Measurements from ENCODE around the gene OR8D1. TPM values are rescaled to one million over a fixed set of nuclear protein-coding genes. Genes with fewer than 3 reads are reported as not detected.

The OR8D1 gene
- total RNA-seq = not detected

- DNase-seq = no peak
- Mint-ChIP-seq H3K27ac (no peak within 1 kb of the TSS), H3K36me3 (ENCODE audit: low read depth) (no peaks in the 10 kb centered on the region), H3K9me3 (ENCODE audit: low read depth) (no peaks in the 10 kb centered on the region), H3K4me3 (no peak within 1 kb of the TSS), H3K27me3 (peaks cover 4% of the 10 kb centered on the region), H3K4me1 (no peaks in the 10 kb centered on the region)
- ChIA-PET POLR2A (no interaction called here), CTCF (no interaction called here)
- ATAC-seq = no peak
- intact Hi-C loops (cut with DNase I, micrococcal nuclease) = no loop called here
Observed at GRCh38 chr11:124313849-124314248, at the start of gene OR8D1. Gene OR8D1, minus strand, starts transcription at chr11:124313949. Its CDS starts 3,183 bp downstream, at chr11:124310766.

GRCh38 chr11:124359566-124359965, 45.8 kb upstream of the OR8D1 start:
- POLR2A ChIA-PET = no interaction called here
- intact Hi-C loops (cut with DNase I, micrococcal nuclease) = no loop called here
- Mint-ChIP-seq H3K36me3 (ENCODE audit: low read depth) (no peaks in the 10 kb centered on the region), H3K4me3 (no peak overlapping the region), H3K4me1 (no peaks in the 10 kb centered on the region), H3K9me3 (ENCODE audit: low read depth) (peaks cover 3% of the 10 kb centered on the region), H3K27me3 (peaks cover 2% of the 10 kb centered on the region), H3K27ac (no peak overlapping the region)
- CTCF ChIA-PET = no interaction called here
- ATAC-seq (no peak), DNase-seq (no peak)

- Mint-ChIP-seq H3K4me1 (no peaks in the 10 kb centered on the region), H3K36me3 (ENCODE audit: low read depth) (no peaks in the 10 kb centered on the region), H3K27me3 (no peaks in the 10 kb centered on the region), H3K9me3 (ENCODE audit: low read depth) (no peaks in the 10 kb centered on the region), H3K27ac (no peak overlapping the region), H3K4me3 (no peak overlapping the region)
- ChIA-PET CTCF (interaction anchor here (0.6 to 0.7 kb wide), 2 partner anchors 10 to 174 kb away, joined by 3 read pairs; no protein-coding TSS in a partner anchor), POLR2A (no interaction called here)
- intact Hi-C loops (cut with DNase I, micrococcal nuclease) = no loop called here
- no peak for ATAC-seq
- no peak for DNase-seq
Observed at GRCh38 chr11:124346311-124346955, 32.7 kb upstream of the OR8D1 start.

GRCh38 chr11:124344346-124344745, 30.6 kb upstream of the OR8D1 start:
- no peaks in the 10 kb centered on the region for H3K9me3 Mint-ChIP-seq (ENCODE audit: low read depth)
- no peak for DNase-seq
- POLR2A ChIA-PET = interaction anchor here (0.5 kb wide), 1 partner anchor 160 kb away, joined by 3 read pairs; no protein-coding TSS in a partner anchor
- H3K4me1 Mint-ChIP-seq = no peaks in the 10 kb centered on the region
- no peak overlapping the region for H3K27ac Mint-ChIP-seq
- intact Hi-C loops (cut with DNase I, micrococcal nuclease) = no loop called here
- ATAC-seq = no peak
- H3K27me3 Mint-ChIP-seq = no peaks in the 10 kb centered on the region
- H3K4me3 Mint-ChIP-seq = no peak overlapping the region
- H3K36me3 Mint-ChIP-seq (ENCODE audit: low read depth) = no peaks in the 10 kb centered on the region
- CTCF ChIA-PET = no interaction called here

- Mint-ChIP-seq H3K4me3 (no peak overlapping the region), H3K36me3 (ENCODE audit: low read depth) (no peaks in the 10 kb centered on the region), H3K27ac (no peak overlapping the region), H3K9me3 (ENCODE audit: low read depth) (no peaks in the 10 kb centered on the region), H3K4me1 (no peaks in the 10 kb centered on the region), H3K27me3 (no peaks in the 10 kb centered on the region)
- ATAC-seq = no peak
- ChIA-PET CTCF (no interaction called here), POLR2A (no interaction called here)
- DNase-seq = no peak
- intact Hi-C loops (cut with DNase I, micrococcal nuclease) = no loop called here
Observed at GRCh38 chr11:124340142-124340447, 26.3 kb upstream of the OR8D1 start.

GRCh38 chr11:124339396-124340141, 25.8 kb upstream of the OR8D1 start:
- H3K9me3 Mint-ChIP-seq (ENCODE audit: low read depth) = no peaks in the 10 kb centered on the region
- ATAC-seq (no peak), DNase-seq (no peak)
- ChIA-PET POLR2A (no interaction called here), CTCF (no interaction called here)
- intact Hi-C loops (cut with DNase I, micrococcal nuclease) = no loop called here
- no peaks in the 10 kb centered on the region for H3K27me3 Mint-ChIP-seq
- H3K36me3 Mint-ChIP-seq (ENCODE audit: low read depth) = no peaks in the 10 kb centered on the region
- no peaks in the 10 kb centered on the region for H3K4me1 Mint-ChIP-seq
- H3K4me3 Mint-ChIP-seq = no peak overlapping the region
- H3K27ac Mint-ChIP-seq = no peak overlapping the region

- CTCF ChIA-PET = interaction anchor here (1.1 kb wide), 1 partner anchor 9 kb away, joined by 3 read pairs; no protein-coding TSS in a partner anchor
- DNase-seq (no peak), ATAC-seq (no peak)
- Mint-ChIP-seq H3K4me3 (no peak overlapping the region), H3K27me3 (peaks cover 4% of the 10 kb centered on the region), H3K27ac (no peak overlapping the region), H3K9me3 (ENCODE audit: low read depth) (no peaks in the 10 kb centered on the region), H3K4me1 (no peaks in the 10 kb centered on the region), H3K36me3 (ENCODE audit: low read depth) (no peaks in the 10 kb centered on the region)
- intact Hi-C loops (cut with DNase I, micrococcal nuclease) = no loop called here
- POLR2A ChIA-PET = no interaction called here
Observed at GRCh38 chr11:124331873-124332272, 18.1 kb upstream of the OR8D1 start.

GRCh38 chr11:124329787-124330478, 16.2 kb upstream of the OR8D1 start:
- no peak overlapping the region for H3K27ac Mint-ChIP-seq
- H3K27me3 Mint-ChIP-seq = peaks cover 6% of the 10 kb centered on the region
- no peak for DNase-seq
- ChIA-PET CTCF (no interaction called here), POLR2A (no interaction called here)
- H3K4me3 Mint-ChIP-seq = no peak overlapping the region
- no peak for ATAC-seq
- H3K9me3 Mint-ChIP-seq (ENCODE audit: low read depth) = no peaks in the 10 kb centered on the region
- no peaks in the 10 kb centered on the region for H3K4me1 Mint-ChIP-seq
- intact Hi-C loops (cut with DNase I, micrococcal nuclease) = no loop called here
- H3K36me3 Mint-ChIP-seq (ENCODE audit: low read depth) = no peaks in the 10 kb centered on the region

- Mint-ChIP-seq H3K4me1 (no peaks in the 10 kb centered on the region), H3K27me3 (peaks cover 7% of the 10 kb centered on the region), H3K27ac (no peak overlapping the region), H3K36me3 (ENCODE audit: low read depth) (no peaks in the 10 kb centered on the region), H3K9me3 (ENCODE audit: low read depth) (no peaks in the 10 kb centered on the region), H3K4me3 (no peak overlapping the region)
- POLR2A ChIA-PET = no interaction called here
- CTCF ChIA-PET = no interaction called here
- intact Hi-C loops (cut with DNase I, micrococcal nuclease) = no loop called here
- no peak for ATAC-seq
- no peak for DNase-seq
Observed at GRCh38 chr11:124327775-124328174, 14.0 kb upstream of the OR8D1 start.

GRCh38 chr11:124322356-124322755, 8.6 kb upstream of the OR8D1 start:
- Mint-ChIP-seq H3K36me3 (ENCODE audit: low read depth) (no peaks in the 10 kb centered on the region), H3K9me3 (ENCODE audit: low read depth) (no peaks in the 10 kb centered on the region), H3K27me3 (peaks cover 13% of the 10 kb centered on the region), H3K27ac (no peak overlapping the region), H3K4me1 (no peaks in the 10 kb centered on the region), H3K4me3 (no peak overlapping the region)
- ChIA-PET POLR2A (no interaction called here), CTCF (interaction anchor here (1.0 kb wide), 1 partner anchor 9 kb away, joined by 3 read pairs; no protein-coding TSS in a partner anchor)
- ATAC-seq (no peak), DNase-seq (no peak)
- intact Hi-C loops (cut with DNase I, micrococcal nuclease) = no loop called here

GRCh38 chr11:124320097-124320496, 6.3 kb upstream of the OR8D1 start, which contains the start of gene OR8D2:
Gene OR8D2, minus strand, starts transcription at chr11:124320197. Its CDS starts 0 bp downstream, at chr11:124320197.
- CTCF ChIA-PET = interaction anchor here (0.8 kb wide), 1 partner anchor 81 kb away, joined by 3 read pairs; no protein-coding TSS in a partner anchor
- no peak for DNase-seq
- ATAC-seq = no peak
- intact Hi-C loops (cut with DNase I, micrococcal nuclease) = no loop called here
- peaks cover 13% of the 10 kb centered on the region for H3K27me3 Mint-ChIP-seq
- no peak within 1 kb of the TSS for H3K4me3 Mint-ChIP-seq
- POLR2A ChIA-PET = no interaction called here
- no peak within 1 kb of the TSS for H3K27ac Mint-ChIP-seq
- H3K9me3 Mint-ChIP-seq (ENCODE audit: low read depth) = no peaks in the 10 kb centered on the region
- no peaks in the 10 kb centered on the region for H3K4me1 Mint-ChIP-seq
- H3K36me3 Mint-ChIP-seq (ENCODE audit: low read depth) = no peaks in the 10 kb centered on the region

- intact Hi-C loops (cut with DNase I, micrococcal nuclease) = no loop called here
- Mint-ChIP-seq H3K9me3 (ENCODE audit: low read depth) (no peaks in the 10 kb centered on the region), H3K27ac (no peak overlapping the region), H3K4me3 (no peak overlapping the region), H3K27me3 (peaks cover 4% of the 10 kb centered on the region), H3K4me1 (no peaks in the 10 kb centered on the region), H3K36me3 (ENCODE audit: low read depth) (no peaks in the 10 kb centered on the region)
- no peak for ATAC-seq
- ChIA-PET POLR2A (no interaction called here), CTCF (no interaction called here)
- DNase-seq = no peak
Observed at GRCh38 chr11:124315052-124315451, 1.3 kb upstream of the OR8D1 start.
